Astrocyte (in vitro differentiated cells and primary cell): ENCODE results near the gene FRMD4A. TPM values are rescaled to one million over a fixed set of nuclear protein-coding genes. Genes with fewer than 3 reads are reported as not detected.

ENCODE experiments used
- DNase-seq: peaks from one replicate; pipeline ENCODE4 v3.0.0-alpha.2; 2010; ENCODE audit warnings: low read depth
- FAIRE-seq: peaks from 2 replicates; lab custom pipeline; 2011; peaks lifted over from hg19 to GRCh38; lab: Jason Lieb, UNC
- H2AFZ ChIP-seq: 2 replicates; pipeline ENCODE4 v1.6.0; 2012; ENCODE audit warnings: low read depth, low read length, inconsistent platforms
- H3K27ac ChIP-seq: 2 replicates; pipeline ENCODE4 v1.5.1; 2011; ENCODE audit warnings: low read depth, low read length, inconsistent platforms
- H3K27me3 ChIP-seq: 2 replicates; pipeline ENCODE4 v1.6.0; 2011; ENCODE audit warnings: low read length, inconsistent platforms; ENCODE audit not compliant: insufficient read depth
- H3K36me3 ChIP-seq: 2 replicates; pipeline ENCODE4 v1.5.1; 2011; ENCODE audit warnings: low read length, inconsistent platforms; ENCODE audit not compliant: insufficient read depth
- H3K4me1 ChIP-seq: 2 replicates; pipeline ENCODE4 v1.5.1; 2011; ENCODE audit warnings: low read length, inconsistent platforms; ENCODE audit not compliant: insufficient read depth
- H3K4me2 ChIP-seq: 2 replicates; pipeline ENCODE4 v1.6.0; 2012; ENCODE audit warnings: low read length, inconsistent platforms
- H3K4me3 ChIP-seq: 2 replicates; pipeline ENCODE4 v1.5.1; 2011; ENCODE audit warnings: low read depth, mild to moderate bottlenecking, low read length, inconsistent platforms; ENCODE audit not compliant: insufficient read depth
- H3K79me2 ChIP-seq: 2 replicates; pipeline ENCODE4 v1.6.0; 2012; ENCODE audit warnings: mild to moderate bottlenecking, low read length, inconsistent platforms; ENCODE audit not compliant: insufficient read depth
- H3K9ac ChIP-seq: 2 replicates; pipeline ENCODE4 v1.6.0; 2012; ENCODE audit warnings: mild to moderate bottlenecking, low read length, inconsistent platforms
- H3K9me3 ChIP-seq: 2 replicates; pipeline ENCODE4 v1.5.1; 2012; ENCODE audit warnings: low read depth, mild to moderate bottlenecking, low read length, inconsistent platforms; ENCODE audit not compliant: insufficient read depth
- H4K20me1 ChIP-seq: 2 replicates; pipeline ENCODE4 v1.6.0; 2012; ENCODE audit warnings: low read length, inconsistent platforms; ENCODE audit not compliant: insufficient read depth
- H3K27ac Mint-ChIP-seq: one replicate; pipeline ENCODE4 v1.8.0; 2021; ENCODE audit warnings: mild to moderate bottlenecking, mixed read lengths; ENCODE audit not compliant: unreplicated experiment
- H3K27me3 Mint-ChIP-seq: one replicate; pipeline ENCODE4 v1.8.0; 2021; ENCODE audit warnings: low read depth, mixed read lengths; ENCODE audit not compliant: unreplicated experiment
- H3K36me3 Mint-ChIP-seq: one replicate; pipeline ENCODE4 v1.8.0; 2021; ENCODE audit warnings: low read depth, mixed read lengths; ENCODE audit not compliant: unreplicated experiment
- H3K4me1 Mint-ChIP-seq: one replicate; pipeline ENCODE4 v1.8.0; 2021; ENCODE audit warnings: low read depth, mixed read lengths; ENCODE audit not compliant: unreplicated experiment
- H3K4me3 Mint-ChIP-seq: one replicate; pipeline ENCODE4 v1.8.0; 2021; ENCODE audit warnings: mild to moderate bottlenecking, moderate library complexity, mixed read lengths; ENCODE audit not compliant: unreplicated experiment
- H3K9me3 Mint-ChIP-seq: one replicate; pipeline ENCODE4 v1.8.0; 2021; ENCODE audit warnings: mild to moderate bottlenecking, mixed read lengths; ENCODE audit not compliant: unreplicated experiment
- CTCF ChIP-seq: IDR thresholded peaks from 2 replicates; pipeline ENCODE4 v1.5.1; 2011; ENCODE audit warnings: low read depth, mild to moderate bottlenecking, inconsistent platforms, low read length, moderate library complexity; ENCODE audit not compliant: insufficient read depth
- EZH2 ChIP-seq: IDR thresholded peaks from 2 replicates; pipeline ENCODE4 v1.6.1; 2012; ENCODE audit warnings: mild to moderate bottlenecking, low read length, inconsistent platforms; ENCODE audit not compliant: insufficient read depth
- total RNA-seq: library from RNA; stranded (reverse); gene quantifications from 2 replicates; pipeline ENCODE4 v1.2.1, GENCODE V29; 2021

Gene FRMD4A
- total RNA-seq, 1 donor from 2014 or later: 82.5 TPM

- H3K4me3 Mint-ChIP-seq: no peak overlapping the region
- H3K27ac Mint-ChIP-seq: no peak overlapping the region
- TF ChIP-seq EZH2 (no peak), CTCF (no peak)
- Histone ChIP-seq H3K4me3 (no peak overlapping the region), H3K27ac (no peak overlapping the region), H3K4me2 (peak overlapping the region; percentile 39), H4K20me1 (peaks cover 33% of the 10 kb centered on the region), H3K27me3 (no peaks in the 10 kb centered on the region), H3K36me3 (peaks cover 6% of the 10 kb centered on the region), H2AFZ (no peak overlapping the region), H3K4me1 (peaks cover 18% of the 10 kb centered on the region), H3K79me2 (peaks cover 13% of the 10 kb centered on the region), H3K9ac (peak overlapping the region; percentile 1), H3K9me3 (no peaks in the 10 kb centered on the region)
- peak; percentile 54 for DNase-seq
- H3K4me1 Mint-ChIP-seq: peaks cover 23% of the 10 kb centered on the region
- no peaks in the 10 kb centered on the region for H3K9me3 Mint-ChIP-seq
- FAIRE-seq: no peak
- peaks cover 6% of the 10 kb centered on the region for H3K36me3 Mint-ChIP-seq
- no peaks in the 10 kb centered on the region for H3K27me3 Mint-ChIP-seq
Measured at GRCh38 chr10:13803566-13804554, 526.9 kb downstream of the FRMD4A start.

GRCh38 chr10:13801907-13802288, 528.8 kb downstream of the FRMD4A start:
- Histone ChIP-seq H3K27ac (no peak overlapping the region), H2AFZ (no peak overlapping the region), H3K9me3 (no peaks in the 10 kb centered on the region), H3K4me3 (no peak overlapping the region), H3K27me3 (no peaks in the 10 kb centered on the region), H3K4me1 (peaks cover 11% of the 10 kb centered on the region), H3K36me3 (peaks cover 10% of the 10 kb centered on the region), H3K9ac (no peak overlapping the region), H3K4me2 (no peak overlapping the region), H3K79me2 (peaks cover 20% of the 10 kb centered on the region), H4K20me1 (peaks cover 31% of the 10 kb centered on the region)
- FAIRE-seq (no peak), DNase-seq (no peak)
- H3K4me3 Mint-ChIP-seq: no peak overlapping the region
- no peaks in the 10 kb centered on the region for H3K27me3 Mint-ChIP-seq
- H3K4me1 Mint-ChIP-seq: peaks cover 19% of the 10 kb centered on the region
- TF ChIP-seq CTCF (no peak), EZH2 (no peak)
- H3K36me3 Mint-ChIP-seq: peaks cover 11% of the 10 kb centered on the region
- H3K27ac Mint-ChIP-seq: no peak overlapping the region
- H3K9me3 Mint-ChIP-seq: no peaks in the 10 kb centered on the region
